Esophagus muscularis mucosa (tissue), 4 donors: ENCODE results near the gene PCK1.

Experiments used
- CTCF ChIP-seq, 3 experiments: fragments of 200-600 bp in 2 of 3; fragments of 450-650 bp in 1 of 3; sonication (generic) in 2 of 3; IDR thresholded peaks; one replicate each; pipeline ENCODE4 v1.5.1; 2017 to 2019; ENCODE audit warnings: antibody characterized with exemption in 3 of 3, mild to moderate bottlenecking in 2 of 3, moderate library complexity in 1 of 3
- EP300 ChIP-seq: sonication (generic); formaldehyde crosslinking; IDR thresholded peaks from one replicate; pipeline ENCODE4 v1.6.1; 2017; ENCODE audit warnings: antibody characterized with exemption
- POLR2A ChIP-seq: fragments of 450-650 bp; IDR thresholded peaks from one replicate; pipeline ENCODE4 v1.6.1; 2017; ENCODE audit warnings: antibody characterized with exemption, moderate library complexity, mild to moderate bottlenecking, low read depth
- POLR2AphosphoS5 ChIP-seq, 2 donors: sonication (generic); formaldehyde crosslinking; IDR thresholded peaks; one replicate each; pipeline ENCODE4 v1.6.1; 2017; ENCODE audit warnings: antibody characterized with exemption in 2 of 2

GRCh38 chr20:57570145-57570850, 9.4 kb downstream of the PCK1 start:
- TF ChIP-seq CTCF (IDR thresholded peaks at IDR 0.05) (no peak), EP300 (no peak), POLR2A (no peak), POLR2AphosphoS5 (IDR thresholded peaks at IDR 0.05) (no peak)
